ENCODE data around the gene RFXANK. TPM values are rescaled to one million over a fixed set of nuclear protein-coding genes. Genes with fewer than 3 reads are reported as not detected.
A peak's percentile ranks its signal among the peaks of the same experiment; 100 is the strongest.

RFXANK gene
- total RNA-seq, 2 experiments from 2014 or later: 105 to 114 TPM

GRCh38 chr19:19179548-19180441 lies 12.3 kb upstream of the RFXANK start:
- no peak overlapping the region for H3K4me3 ChIP-seq (ENCODE audit: low read depth, low read length, poor library complexity, severe bottlenecking)
- no peak overlapping the region for H3K27ac ChIP-seq (ENCODE audit: low read depth, low read length, poor library complexity, severe bottlenecking)
- no peak for DNase-seq (ENCODE audit: low spot score)
- H3K9me2 ChIP-seq (ENCODE audit: insufficient read depth, low read length): no peaks in the 10 kb centered on the region
- no peak overlapping the region for H3K4me2 ChIP-seq (ENCODE audit: low read length)
- ChIA-PET CTCF (ENCODE audit: unreplicated experiment) (no interaction called here), POLR2A (no interaction called here)
- no peaks in the 10 kb centered on the region for H3K9me3 ChIP-seq (ENCODE audit: low read length)
- intact Hi-C loops (cut with micrococcal nuclease; ENCODE audit: unreplicated experiment): no loop called here
- no peaks in the 10 kb centered on the region for H4K20me1 ChIP-seq (ENCODE audit: insufficient read depth, low read length)
- peaks cover 39% of the 10 kb centered on the region for H3K36me3 ChIP-seq (ENCODE audit: insufficient read depth, low read length)
- TF ChIP-seq EZH2phosphoT487 (IDR thresholded peaks at IDR 0.05; ENCODE audit: borderline replicate concordance, low read depth, low read length) (no peak), CTCF (conservative IDR thresholded peaks at IDR 0.05; ENCODE audit: low read length) (no peak)
- no peak overlapping the region for H2AFZ ChIP-seq (ENCODE audit: low read length)
- no peaks in the 10 kb centered on the region for H3K79me2 ChIP-seq (ENCODE audit: insufficient read depth, low read depth, low read length)
- BruUV-seq (replicated peaks): TSS peak; percentile 37
- H3K4me1 ChIP-seq (ENCODE audit: insufficient read depth, low read length, poor library complexity, severe bottlenecking): peaks cover 6% of the 10 kb centered on the region

GRCh38 chr19:19181488-19181998 lies 10.5 kb upstream of the RFXANK start:
- Histone ChIP-seq H3K36me3 (ENCODE audit: insufficient read depth, low read length) (peaks cover 55% of the 10 kb centered on the region), H4K20me1 (ENCODE audit: insufficient read depth, low read length) (no peaks in the 10 kb centered on the region), H3K4me3 (ENCODE audit: low read depth, low read length, poor library complexity, severe bottlenecking) (no peak overlapping the region), H3K4me1 (ENCODE audit: insufficient read depth, low read length, poor library complexity, severe bottlenecking) (no peaks in the 10 kb centered on the region), H2AFZ (ENCODE audit: low read length) (no peak overlapping the region), H3K9me2 (ENCODE audit: insufficient read depth, low read length) (no peaks in the 10 kb centered on the region), H3K27ac (ENCODE audit: low read depth, low read length, poor library complexity, severe bottlenecking) (no peak overlapping the region), H3K4me2 (ENCODE audit: low read length) (no peak overlapping the region), H3K9me3 (ENCODE audit: low read length) (no peaks in the 10 kb centered on the region), H3K79me2 (ENCODE audit: insufficient read depth, low read depth, low read length) (no peaks in the 10 kb centered on the region)
- ChIA-PET CTCF (ENCODE audit: unreplicated experiment) (no interaction called here), POLR2A (interaction anchor here (0.6 kb wide), 1 partner anchor 9 kb away, joined by 3 read pairs; no protein-coding TSS in a partner anchor)
- DNase-seq (ENCODE audit: low spot score): no peak
- intact Hi-C loops (cut with micrococcal nuclease; ENCODE audit: unreplicated experiment): no loop called here
- no TSS peak for BruUV-seq (replicated peaks)
- TF ChIP-seq CTCF (conservative IDR thresholded peaks at IDR 0.05; ENCODE audit: low read length): no peak
- TF ChIP-seq EZH2phosphoT487 (IDR thresholded peaks at IDR 0.05; ENCODE audit: borderline replicate concordance, low read depth, low read length): no peak
